Measurements from ENCODE around the gene GALNT10.
"Not testable (repeated sequence)": the region's sequence is repeated elsewhere in the genome, so short reads cannot be mapped to it uniquely, and the experiment has no call there.

The GALNT10 gene, protein sequence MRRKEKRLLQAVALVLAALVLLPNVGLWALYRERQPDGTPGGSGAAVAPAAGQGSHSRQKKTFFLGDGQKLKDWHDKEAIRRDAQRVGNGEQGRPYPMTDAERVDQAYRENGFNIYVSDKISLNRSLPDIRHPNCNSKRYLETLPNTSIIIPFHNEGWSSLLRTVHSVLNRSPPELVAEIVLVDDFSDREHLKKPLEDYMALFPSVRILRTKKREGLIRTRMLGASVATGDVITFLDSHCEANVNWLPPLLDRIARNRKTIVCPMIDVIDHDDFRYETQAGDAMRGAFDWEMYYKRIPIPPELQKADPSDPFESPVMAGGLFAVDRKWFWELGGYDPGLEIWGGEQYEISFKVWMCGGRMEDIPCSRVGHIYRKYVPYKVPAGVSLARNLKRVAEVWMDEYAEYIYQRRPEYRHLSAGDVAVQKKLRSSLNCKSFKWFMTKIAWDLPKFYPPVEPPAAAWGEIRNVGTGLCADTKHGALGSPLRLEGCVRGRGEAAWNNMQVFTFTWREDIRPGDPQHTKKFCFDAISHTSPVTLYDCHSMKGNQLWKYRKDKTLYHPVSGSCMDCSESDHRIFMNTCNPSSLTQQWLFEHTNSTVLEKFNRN

DNA sequence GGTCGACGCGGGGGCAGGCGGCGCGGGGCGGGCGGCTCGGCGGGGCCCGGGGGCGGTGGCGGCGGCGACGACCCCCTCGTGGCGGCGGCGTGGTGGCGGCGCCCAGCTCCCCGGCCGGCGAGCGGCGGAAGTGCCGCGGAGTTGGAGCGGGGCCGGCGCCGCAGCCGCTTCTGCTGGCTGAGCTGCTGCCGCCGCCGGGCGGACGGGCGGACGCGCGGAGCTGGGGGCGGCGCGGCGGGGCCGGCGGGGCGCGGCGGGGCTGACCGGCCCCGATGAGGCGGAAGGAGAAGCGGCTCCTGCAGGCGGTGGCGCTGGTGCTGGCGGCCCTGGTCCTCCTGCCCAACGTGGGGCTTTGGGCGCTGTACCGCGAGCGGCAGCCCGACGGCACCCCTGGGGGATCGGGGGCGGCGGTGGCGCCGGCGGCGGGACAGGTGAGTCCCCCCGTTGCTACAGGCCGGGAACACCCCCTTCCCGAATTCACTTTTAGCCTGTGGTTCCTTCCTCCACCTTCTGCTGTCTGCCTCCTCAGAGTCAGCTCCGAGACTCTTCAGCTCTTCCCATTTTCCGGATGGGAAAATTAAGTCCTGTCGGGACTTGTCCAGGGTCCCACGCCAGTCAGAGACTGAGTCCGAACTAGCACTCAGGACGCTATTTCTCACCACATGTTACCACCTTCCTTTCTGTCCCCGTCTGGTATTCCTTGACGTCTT is at the start of gene GALNT10:
GALNT10 (plus strand) TSS at position 139 of the 710 bp plus-strand sequence; CDS start at position 273, 134 bp downstream.
- peak; percentile 12 to 72 (median 38) for DNase-seq

DNA sequence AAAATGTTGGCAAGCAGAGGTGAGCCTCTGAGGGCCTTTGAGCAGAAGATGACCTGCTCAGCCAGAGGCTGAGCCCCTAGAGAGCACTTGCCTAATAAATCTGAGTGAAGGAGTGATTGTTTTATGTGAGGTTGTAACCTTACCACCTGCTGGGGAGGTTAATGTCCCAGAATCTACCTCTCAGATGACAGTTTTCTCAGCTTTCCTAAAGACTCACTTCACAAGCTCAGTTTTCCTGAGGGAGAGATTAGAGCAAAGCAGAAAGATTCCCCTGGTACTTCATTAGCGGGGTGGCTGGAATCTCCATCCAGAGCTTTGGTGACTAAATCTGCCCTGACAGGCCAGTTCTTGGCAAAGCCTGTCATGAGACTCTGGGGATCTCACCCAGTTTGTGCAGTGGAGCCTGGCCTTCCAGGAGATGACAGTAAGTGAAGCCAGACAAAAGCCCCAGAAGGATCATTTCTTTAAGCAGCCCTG is 48.8 kb upstream of the GALNT10 start:
- DNase-seq: no peak

DNA sequence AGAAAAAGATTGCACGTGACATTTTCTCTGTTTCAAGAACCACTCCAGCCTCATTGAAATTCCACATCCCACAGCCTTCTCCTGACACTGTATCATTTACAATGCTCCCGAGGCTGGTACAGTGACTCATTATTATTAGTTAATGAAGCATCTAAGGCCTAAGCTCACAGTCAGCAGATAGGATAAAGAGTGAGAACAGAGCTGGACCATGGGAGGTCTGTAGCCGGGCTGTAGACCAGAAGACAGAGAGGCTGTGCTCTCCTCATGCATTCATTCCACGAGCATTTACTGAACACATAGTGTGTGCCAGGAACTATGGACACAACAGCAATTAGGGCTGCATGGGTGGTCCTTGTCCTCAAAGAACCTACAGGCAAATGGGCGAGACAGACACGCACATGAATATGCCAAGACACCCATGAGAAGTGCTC is 47.3 kb upstream of the GALNT10 start:
- DNase-seq: no peak

DNA sequence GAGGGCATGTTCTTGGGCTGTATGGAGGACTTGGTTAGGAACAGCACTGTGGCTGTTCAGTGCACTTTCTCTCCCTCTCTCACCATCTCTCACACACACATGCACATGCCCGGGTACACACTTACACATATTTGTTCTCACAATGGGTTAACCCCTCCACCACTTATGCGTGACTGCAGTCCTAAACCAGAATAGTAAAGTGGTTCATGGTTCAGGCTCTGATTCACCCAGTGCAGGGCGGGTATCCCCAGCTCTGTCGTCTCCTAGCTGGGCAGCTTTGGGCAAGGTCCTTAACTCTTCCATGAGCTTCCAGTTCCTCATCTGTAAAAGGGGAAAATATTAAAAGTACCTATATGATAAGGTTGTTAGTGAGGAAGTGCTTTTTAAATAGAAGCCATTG is 45.3 kb upstream of the GALNT10 start:
- no peak for DNase-seq

DNA sequence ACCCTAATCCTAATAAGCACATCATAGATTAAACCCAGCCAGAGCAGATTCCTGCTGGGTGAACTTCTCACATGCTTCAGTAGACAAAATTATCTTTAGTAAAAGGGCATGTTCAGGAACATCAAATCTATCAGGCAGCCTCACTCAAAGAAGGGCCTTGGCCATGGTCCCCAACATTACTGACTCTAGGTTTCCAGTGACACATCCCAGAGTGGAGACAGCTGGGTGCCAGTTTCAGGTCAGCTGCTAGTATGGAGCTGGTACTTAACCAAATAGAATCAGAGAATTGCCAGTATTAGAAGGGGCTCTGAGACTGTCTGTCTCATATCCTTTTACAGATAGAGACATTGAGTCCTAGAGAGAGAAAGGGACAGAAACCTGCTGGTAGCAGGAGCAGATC is 44.1 kb upstream of the GALNT10 start:
- no peak for DNase-seq

DNA sequence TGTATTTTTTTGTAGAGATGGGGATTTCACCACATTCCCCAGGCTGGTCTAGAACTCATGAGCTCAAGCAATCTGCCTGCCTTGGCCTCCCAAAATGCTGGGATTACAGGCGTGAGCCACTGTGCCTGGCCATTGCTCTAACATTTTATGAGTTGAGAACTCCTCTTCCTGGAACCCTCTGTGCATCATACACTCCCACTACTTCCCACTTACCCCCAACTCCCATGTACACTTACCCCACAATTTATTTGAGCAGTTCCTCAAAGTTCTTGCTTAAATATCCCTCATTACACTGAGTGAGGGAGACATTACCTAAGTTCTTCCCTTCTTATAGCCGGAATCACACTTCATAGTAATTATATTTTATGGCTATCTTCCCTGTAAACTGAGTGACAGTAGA is 42.9 kb upstream of the GALNT10 start:
- no peak for DNase-seq

DNA sequence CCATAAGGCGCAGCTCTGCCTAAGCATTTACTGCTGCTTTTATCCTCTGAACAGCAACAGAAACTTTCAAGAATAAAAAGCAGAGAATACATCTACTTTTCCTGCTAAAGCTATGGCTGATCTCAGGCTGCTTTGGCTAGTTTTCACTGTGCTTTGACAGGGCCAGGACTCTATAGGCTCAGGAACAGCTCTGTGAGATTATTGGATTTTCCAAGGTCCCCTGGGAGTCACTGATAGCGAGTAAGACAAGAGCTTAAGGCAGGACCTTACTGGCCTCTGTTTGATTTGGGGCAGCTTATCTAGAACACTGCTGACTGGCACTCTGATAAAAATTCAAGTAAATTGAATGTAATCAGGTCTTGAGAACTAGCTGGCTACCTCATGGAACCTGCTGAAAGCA is 40.1 kb upstream of the GALNT10 start:
- DNase-seq: not testable (repeated sequence)

DNA sequence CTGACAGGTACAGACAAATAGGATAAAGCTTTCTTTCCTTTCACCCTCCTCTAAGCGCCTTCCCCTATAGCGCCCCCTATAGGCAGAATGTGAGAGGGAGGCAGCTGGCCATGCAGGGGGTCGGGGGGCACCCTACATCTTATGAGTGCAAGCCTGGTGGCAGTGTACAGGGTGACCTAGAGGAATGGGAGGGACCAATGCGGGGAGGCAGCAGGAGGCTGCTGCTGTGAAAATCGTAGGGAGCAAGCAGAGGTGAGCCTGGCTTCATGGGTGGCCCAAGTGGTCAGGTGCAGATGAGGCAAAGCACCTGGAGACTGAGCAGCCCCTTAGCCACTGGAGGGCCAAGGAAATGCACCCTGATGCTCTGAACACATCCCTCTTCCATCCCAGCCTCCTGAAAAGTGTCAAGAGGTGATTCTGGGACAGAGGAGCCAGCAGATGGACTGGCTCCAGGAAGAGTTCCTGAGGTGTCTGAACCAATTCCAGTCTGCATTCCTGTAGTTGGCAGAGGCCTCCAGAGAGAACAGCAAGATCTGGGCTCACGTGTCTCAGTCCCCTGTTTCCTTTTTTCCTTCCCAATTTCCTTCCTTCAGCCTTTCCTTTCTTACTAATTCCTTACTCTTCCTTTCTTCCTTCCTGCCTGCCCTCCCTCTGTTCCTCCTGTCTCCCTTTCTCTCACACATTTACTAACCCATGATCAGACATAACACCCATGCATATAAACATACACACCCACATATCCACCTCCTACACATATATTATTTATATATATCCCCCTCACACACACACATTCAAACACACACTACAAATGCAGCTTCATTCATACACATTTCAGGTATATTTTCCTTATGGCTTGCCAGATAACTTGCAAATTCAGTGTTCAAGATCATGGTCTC is 32.8 kb upstream of the GALNT10 start:
- DNase-seq: no peak

DNA sequence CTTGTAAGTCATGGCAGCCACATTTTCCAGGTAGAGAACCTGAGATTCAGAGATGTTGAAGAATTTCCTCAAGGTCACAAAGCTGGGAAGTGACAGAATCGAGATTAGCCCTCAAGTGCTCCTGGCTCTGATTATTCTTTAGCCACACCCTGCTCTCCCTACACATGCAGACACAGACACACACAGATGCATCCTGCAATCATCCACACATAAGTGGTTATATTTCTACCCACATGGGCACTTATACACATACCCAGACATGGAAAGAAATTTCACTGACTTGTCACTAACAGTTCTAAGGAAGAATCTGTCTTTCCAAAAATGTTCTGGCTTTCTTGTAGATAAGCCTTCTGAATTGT is 32.2 kb upstream of the GALNT10 start:
- no peak for DNase-seq

DNA sequence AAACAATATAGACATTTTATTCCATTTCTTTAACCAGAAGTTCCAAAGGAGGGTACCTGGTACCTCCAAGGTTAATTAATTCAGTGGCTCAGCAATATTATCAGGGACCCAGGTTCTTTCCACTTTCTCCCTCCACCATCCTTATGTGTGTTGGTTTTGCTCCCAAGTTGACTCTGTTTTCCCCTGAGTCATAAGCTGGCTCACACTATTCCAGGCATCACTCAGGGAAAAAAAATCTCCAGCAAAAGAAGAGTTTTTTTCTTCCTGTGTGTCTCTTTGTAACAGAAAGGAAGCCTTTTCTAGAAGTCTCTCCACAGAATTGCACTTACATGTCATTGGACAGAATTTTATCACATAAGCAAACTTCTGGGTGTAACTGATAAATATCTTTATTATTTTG is 31.2 kb upstream of the GALNT10 start:
- DNase-seq: no peak

DNA sequence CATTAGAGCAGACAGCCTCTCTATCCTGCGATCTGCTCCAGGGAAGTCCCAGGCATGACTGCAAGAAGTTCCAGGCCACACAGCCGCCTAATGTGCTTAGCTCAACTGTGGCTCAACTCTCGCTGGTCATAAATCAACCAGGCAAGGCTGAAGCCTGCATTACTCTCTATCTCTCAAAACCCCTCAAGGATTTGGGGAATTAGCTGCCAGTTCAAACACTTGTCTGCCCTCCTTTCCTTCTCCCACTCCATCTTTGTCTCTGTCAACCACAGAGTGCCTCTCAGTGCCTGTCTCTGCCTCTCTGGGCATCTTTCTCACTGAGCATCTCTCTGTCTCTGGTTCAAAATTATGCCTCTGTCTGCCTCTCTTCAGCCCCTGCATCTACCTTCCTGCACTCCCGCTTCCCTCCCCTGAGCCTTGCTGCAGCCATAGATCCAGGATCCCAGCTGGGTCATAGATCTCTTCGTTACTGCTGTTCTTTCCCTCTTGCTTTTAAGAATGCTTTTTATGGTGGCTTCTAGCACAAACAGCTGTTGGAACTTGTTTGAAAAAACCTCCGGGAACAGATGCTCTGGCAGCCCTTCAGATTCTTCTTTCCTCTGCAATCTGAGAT is 27.9 kb upstream of the GALNT10 start:
- DNase-seq: no peak

DNA sequence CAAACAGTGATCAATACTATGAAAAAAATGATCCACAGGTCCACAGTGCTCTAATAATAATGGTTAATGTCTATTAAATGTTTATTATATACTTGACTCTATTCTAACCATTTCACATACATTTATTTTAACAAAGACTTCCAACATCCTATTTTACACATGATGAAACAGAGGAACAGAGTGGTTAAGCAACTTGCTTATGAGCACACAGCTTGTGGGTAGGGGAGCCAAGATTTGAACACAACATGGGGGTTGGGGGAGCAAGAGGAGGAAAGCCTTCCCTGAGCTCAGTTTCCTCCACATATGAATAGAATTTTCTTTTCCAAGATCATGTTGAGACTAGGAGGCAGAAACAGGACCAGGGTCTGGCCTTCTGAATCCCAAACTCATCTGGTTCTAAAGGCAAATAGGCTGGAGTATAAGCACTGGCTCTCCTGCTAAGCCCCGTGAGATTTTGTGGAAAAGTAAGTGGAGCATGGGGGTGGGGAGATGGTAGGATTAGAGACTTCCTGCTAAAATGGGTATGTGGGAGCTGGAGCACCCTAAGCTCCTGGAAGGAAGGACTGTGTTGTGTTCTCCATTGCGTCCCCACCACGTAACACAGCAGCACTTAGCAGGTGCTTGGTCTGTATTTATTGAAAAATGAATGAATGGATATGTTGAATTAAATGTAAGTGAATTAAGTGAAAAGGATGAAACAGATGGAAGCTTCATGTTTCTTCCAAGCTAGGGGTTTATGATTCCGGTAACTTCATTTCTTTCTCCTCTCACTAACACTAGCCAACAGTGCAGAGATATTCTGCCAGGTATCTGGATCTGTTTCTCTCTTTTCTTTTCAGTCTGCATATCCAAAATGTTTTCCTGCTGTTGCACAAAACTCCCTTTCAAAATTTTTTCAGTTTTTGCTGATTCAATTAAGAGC is 26.9 kb upstream of the GALNT10 start:
- no peak for DNase-seq

DNA sequence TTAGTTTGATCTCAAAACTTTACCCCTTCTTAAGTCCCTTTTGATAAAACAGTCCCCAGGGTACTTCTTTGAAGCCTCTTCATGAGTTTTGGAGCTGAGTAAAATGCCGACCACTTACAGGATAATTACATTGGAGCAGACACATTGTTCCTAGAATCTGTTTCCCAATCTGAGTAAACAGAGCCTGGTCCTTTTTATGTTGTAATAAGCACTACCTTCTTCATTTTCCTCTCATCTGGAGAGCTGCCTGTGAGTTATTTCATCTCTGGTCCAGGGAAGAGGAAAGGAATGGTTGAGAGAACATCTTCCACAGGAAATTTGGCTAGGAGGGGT is 26.3 kb upstream of the GALNT10 start:
- no peak for DNase-seq

DNA sequence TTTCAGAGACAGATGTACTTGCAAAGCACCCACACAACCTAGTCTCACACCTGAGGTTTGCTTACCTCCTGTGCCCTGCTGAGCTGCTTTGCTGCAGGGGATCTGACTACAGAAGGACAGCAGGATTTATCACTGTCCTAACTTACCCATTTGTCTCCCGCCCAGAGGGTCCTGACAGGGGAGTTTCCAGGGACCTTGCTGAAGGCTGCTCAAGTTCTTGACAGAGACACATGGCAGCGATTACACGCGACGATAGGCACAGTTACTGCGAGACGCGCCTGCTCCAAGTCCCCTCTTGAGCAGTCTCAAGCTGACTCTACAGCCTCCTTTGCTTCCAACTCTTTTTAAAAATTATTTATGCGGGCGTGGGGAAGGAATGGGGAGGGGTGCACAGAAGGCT is 24.6 kb upstream of the GALNT10 start:
- DNase-seq: no peak

DNA sequence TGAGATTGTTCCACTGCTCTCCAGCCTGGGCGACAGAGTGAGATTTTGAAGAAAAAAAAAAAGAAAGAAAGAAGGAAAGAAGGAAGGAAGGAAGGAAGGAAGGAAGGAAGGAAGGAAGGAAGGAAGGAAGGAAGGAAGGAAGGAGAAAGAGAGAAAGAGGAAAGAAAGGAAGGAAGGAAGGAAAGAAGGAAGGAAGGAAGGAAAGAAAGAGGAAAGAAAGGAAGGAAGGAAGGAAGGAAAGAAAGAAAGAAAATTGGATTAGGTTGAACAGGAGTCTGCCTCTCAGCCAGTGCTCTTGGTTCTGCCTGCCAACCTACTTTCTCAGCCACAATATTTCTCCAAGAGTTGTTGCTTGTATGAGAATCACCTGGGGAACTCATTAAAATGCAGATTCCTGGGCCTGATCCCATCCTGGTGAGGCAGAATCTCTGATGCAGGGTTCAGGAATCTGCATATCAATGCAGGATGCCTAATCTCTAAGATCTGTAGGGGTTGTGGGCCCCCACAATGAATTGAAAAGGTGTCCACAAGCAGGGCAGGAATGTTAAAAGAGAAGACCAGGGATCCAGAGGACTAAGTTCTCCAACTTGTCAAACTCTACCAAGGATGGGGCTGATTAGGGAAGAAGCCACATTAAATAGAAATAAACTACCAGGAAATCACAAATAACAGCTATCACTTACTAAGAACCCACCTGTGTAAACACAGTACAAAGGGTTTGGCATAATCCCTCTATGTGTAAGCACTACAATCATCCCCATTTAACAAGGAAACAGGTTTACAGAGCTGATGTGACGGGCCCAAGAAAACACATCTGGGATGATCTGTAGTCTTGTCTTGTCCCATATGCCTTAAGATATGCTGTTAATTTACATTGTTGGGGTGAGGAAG is 23.4 kb upstream of the GALNT10 start:
- no peak for DNase-seq

DNA sequence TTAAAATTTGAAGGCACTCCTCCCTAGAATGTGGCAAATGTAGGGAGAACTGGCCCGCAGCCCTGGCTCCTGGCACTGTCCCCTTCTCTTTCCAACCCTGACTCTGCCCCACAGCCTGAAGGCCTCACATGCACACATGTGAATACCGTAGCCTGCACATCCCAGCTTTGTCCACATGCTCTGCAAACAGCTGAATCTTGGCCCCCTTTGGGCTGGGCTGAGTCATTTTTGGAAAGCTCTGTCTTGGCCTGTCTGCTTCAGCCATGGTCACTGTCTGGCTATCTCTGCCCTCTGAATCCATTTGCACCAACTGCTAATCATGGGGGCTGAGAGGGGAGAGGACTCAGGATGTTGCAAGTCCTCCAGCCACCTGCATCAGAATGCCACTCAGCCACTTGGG is 22.1 kb upstream of the GALNT10 start:
- DNase-seq: no peak

DNA sequence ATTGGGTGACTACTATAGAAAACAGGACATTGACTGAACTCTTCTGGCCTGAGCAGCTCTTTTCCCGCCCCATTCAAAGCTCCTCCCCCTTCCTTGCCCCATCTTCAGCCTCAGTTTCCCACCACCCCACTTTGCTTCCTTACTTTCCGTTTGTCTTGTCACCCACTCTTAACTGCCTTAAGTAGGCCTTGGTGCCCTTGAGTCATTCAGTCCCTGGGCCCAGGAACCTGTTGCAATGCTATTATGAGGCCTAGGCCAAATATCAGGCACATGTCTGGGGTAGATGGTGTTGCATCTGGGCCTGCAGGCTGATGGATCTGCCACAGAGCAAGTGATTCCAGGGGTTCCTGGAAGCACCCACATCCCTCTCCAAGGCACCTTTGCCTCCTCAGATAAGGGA is 17.7 kb upstream of the GALNT10 start:
- no peak for DNase-seq

DNA sequence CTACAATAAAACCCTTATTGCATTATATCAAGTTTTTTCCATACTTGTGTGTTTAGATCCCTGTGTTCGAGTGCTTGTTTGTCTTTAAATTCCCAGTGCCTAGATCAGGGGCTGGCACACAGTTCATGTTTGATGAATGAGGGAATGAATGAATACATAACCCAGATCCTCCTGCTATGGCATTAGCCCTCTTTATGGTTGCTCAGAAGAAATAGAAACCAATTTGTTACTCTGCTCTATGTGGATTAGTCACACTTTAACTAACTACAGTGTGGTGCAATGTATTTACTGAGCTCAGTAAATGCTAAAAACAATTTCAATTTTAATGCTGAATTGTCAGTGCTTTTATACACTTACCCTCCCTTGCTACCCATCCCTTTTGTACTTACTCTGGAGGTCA is 16.4 kb upstream of the GALNT10 start:
- no peak for DNase-seq

DNA sequence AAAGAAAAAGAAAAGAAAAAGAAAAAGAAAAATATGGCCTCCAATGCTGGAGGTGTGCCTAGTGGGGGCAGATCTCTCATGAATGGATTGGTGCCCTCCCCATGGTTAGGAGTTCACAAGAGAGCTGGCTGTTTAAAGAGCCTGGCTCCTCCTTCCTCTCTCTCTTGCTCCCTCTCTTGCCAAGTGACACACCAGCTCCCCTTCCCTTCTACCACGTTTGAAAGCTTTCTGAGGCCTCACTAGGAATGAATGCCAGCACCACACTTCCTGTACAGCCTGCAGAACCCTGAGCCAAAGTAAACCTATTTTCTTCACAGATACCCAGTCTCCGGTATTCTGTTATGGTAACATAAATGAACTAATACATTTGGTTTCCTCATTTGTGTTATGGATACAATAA is 14.4 kb upstream of the GALNT10 start:
- no peak for DNase-seq

DNA sequence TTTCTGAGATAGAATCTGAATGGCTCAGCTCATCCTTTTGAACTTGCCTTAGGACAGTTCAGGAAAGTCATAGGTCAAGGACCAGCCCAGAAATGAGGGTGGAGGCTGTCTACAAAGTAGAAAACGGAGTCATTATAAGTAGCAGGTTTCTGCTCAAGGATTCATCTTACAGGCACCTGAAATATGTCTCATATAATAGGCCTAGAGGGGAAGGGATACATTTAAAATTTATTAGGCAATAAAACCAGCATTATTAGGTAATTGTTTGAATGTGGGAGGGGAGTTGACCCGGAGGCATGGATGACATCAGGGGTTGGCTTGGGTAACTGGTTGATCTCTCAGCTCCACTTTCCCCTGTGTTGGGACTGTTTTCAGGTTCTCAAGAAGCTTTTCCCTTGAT is 11.9 kb upstream of the GALNT10 start:
- DNase-seq: no peak
